Lung (tissue), 12 donors: Measurements from ENCODE around the gene DRC7. TPM values are rescaled to one million over a fixed set of nuclear protein-coding genes. Genes with fewer than 3 reads are reported as not detected.

Experiments
- ATAC-seq: fragments of 200-7000 bp; cut with Tn5 transposase; one replicate; pipeline ENCODE4 v1.9.1; 2020; ENCODE audit warnings: moderate number of reproducible peaks; ENCODE audit not compliant: insufficient read depth, low FRiP score
- DNase-seq, 3 donors: peaks; one replicate each; pipeline ENCODE4 v3.0.0-alpha.2; 2013 to 2017
- H3K27ac ChIP-seq, 2 donors: one replicate each; pipeline ENCODE4 v1.5.1; 2013; ENCODE audit warnings: mild to moderate bottlenecking in 2 of 2, moderate library complexity in 2 of 2, control low read depth in 1 of 2, inconsistent platforms in 1 of 2, low read depth in 1 of 2, low read length in 1 of 2
- H3K27me3 ChIP-seq, 3 donors: one replicate each; pipeline ENCODE4 v1.5.1; 2013; ENCODE audit warnings: low read length in 2 of 3; ENCODE audit not compliant: control insufficient read depth in 3 of 3, insufficient read depth in 3 of 3
- H3K36me3 ChIP-seq, 4 donors: one replicate each; pipeline ENCODE4 v1.5.1; 2013; ENCODE audit warnings: low read length in 4 of 4, mild to moderate bottlenecking in 1 of 4, moderate library complexity in 1 of 4; ENCODE audit not compliant: control insufficient read depth in 4 of 4, insufficient read depth in 4 of 4
- H3K4me1 ChIP-seq, 5 donors: one replicate each; pipeline ENCODE4 v1.5.1; 2013; ENCODE audit warnings: low read length in 5 of 5, mild to moderate bottlenecking in 2 of 5, moderate library complexity in 1 of 5; ENCODE audit not compliant: control insufficient read depth in 5 of 5, insufficient read depth in 5 of 5
- H3K4me3 ChIP-seq: one replicate; pipeline ENCODE4 v1.5.1; 2013; ENCODE audit warnings: mild to moderate bottlenecking, control low read depth, moderate library complexity
- H3K9ac ChIP-seq, 2 donors: one replicate each; pipeline ENCODE4 v1.5.1; 2013; ENCODE audit warnings: low read length in 2 of 2, control low read depth in 1 of 2; ENCODE audit not compliant: insufficient read depth in 1 of 2
- H3K9me3 ChIP-seq, 4 donors: one replicate each; pipeline ENCODE4 v1.5.1; 2013; ENCODE audit warnings: low read length in 3 of 4, mild to moderate bottlenecking in 1 of 4, moderate library complexity in 1 of 4; ENCODE audit not compliant: control insufficient read depth in 4 of 4, insufficient read depth in 3 of 4
- CTCF ChIP-seq: IDR thresholded peaks from 2 replicates; pipeline ENCODE4 v1.5.1; 2012; ENCODE audit warnings: mild to moderate bottlenecking; ENCODE audit errors: control extremely low read depth, extremely low read depth
- WGBS, 2 donors: extraction: QIAGEN DNeasy Blood & Tissue Kit; methylation state at CpG; one replicate each; pipeline ENCODE4 v1.1.7; 2013; 5-methylcytosine and 5-hydroxymethylcytosine counted together
- polyA plus RNA-seq, 2 donors: library from polyadenylated mRNA; stranded (reverse); fragments of 200-250 nt; gene quantifications; one replicate each; pipeline ENCODE4 v1.2.1, GENCODE V29; 2013
- total RNA-seq, 2 donors: library from RNA; depleted of rRNA in 1 of 2; stranded (reverse); fragments of >200 nt in 1 of 2; gene quantifications; one replicate each; pipeline ENCODE4 v1.2.1, GENCODE V29; 2014 to 2021
- donor health status: control.
- donor health status: control.
- donor health status: Bipolar disorder and iron deficiency.
- donor health status: healthy.
- donor health status: DM: yes; HTN: yes; CAD: no.

DRC7 gene
- total and polyA plus RNA-seq, 4 donors = 2.5 to 10.9 (median 6.4) TPM

- ATAC-seq = no peak
Observed at GRCh38 chr16:57725976-57726375, 31.4 kb downstream of the DRC7 start.

GRCh38 chr16:57726433-57726947 is 31.9 kb downstream of the DRC7 start:
- 81 to 89% methylated on average over 7 of the region's 7 CpGs for WGBS, 2 donors
- H3K9me3 ChIP-seq = no peaks in the 10 kb centered on the region
- ATAC-seq = no peak

More at GRCh38 chr16:57725976-57726375, 31.4 kb downstream of the DRC7 start:
- no peak overlapping the region for H3K27ac ChIP-seq
- H3K4me1 ChIP-seq = no peaks in the 10 kb centered on the region
- H3K9ac ChIP-seq = no peak overlapping the region
- H3K9me3 ChIP-seq = no peaks in the 10 kb centered on the region
- no peak overlapping the region for H3K4me3 ChIP-seq
- no peak for DNase-seq
- TF ChIP-seq CTCF = no peak
- no peaks in the 10 kb centered on the region for H3K27me3 ChIP-seq
- no peaks in the 10 kb centered on the region for H3K36me3 ChIP-seq
- 93 to 94% methylated on average over 30 of the region's 30 CpGs for WGBS, 2 donors

GRCh38 chr16:57727610-57728009 is 33.0 kb downstream of the DRC7 start:
- Histone ChIP-seq H3K27ac (no peak overlapping the region), H3K9ac (no peak overlapping the region), H3K4me1 (no peaks in the 10 kb centered on the region), H3K27me3 (no peaks in the 10 kb centered on the region), H3K9me3 (no peaks in the 10 kb centered on the region), H3K36me3 (no peaks in the 10 kb centered on the region), H3K4me3 (no peak overlapping the region)
- no peak for TF ChIP-seq CTCF
- no peak for ATAC-seq
- DNase-seq = no peak
- whole genome bisulfite sequencing, 2 donors = 74 to 81% methylated on average over 4 of the region's 4 CpGs

More at GRCh38 chr16:57726433-57726947, 31.9 kb downstream of the DRC7 start:
- no peak for TF ChIP-seq CTCF
- DNase-seq = no peak
- no peak overlapping the region for H3K27ac ChIP-seq
- no peak overlapping the region for H3K4me3 ChIP-seq
- H3K36me3 ChIP-seq = no peaks in the 10 kb centered on the region
- H3K9ac ChIP-seq = no peak overlapping the region
- no peaks in the 10 kb centered on the region for H3K4me1 ChIP-seq
- no peaks in the 10 kb centered on the region for H3K27me3 ChIP-seq
